22Rv1 (cell line): Measurements from ENCODE around the gene HEG1.

Source experiments
- CTCF ChIP-seq: fragments of 450-650 bp; IDR thresholded peaks from 2 replicates; pipeline ENCODE4 v1.5.1; 2017; ENCODE audit warnings: mild to moderate bottlenecking
- ZFX ChIP-seq: fragments of 450-650 bp; IDR thresholded peaks from 2 replicates; pipeline ENCODE4 v1.6.1; 2017; ENCODE audit warnings: antibody characterized with exemption, borderline replicate concordance

GRCh38 chr3:124969963-124970722, 85.7 kb downstream of the HEG1 start:
- TF ChIP-seq CTCF (no peak), ZFX (no peak)
